ENCODE results near the gene CLEC16A. TPM values are rescaled to one million over a fixed set of nuclear protein-coding genes. Genes with fewer than 3 reads are reported as not detected.

The CLEC16A gene
- total RNA-seq, 1 donor from 2014 or later = 40.4 TPM

GRCh38 chr16:11187522-11188023, 243.2 kb downstream of the CLEC16A start:
- intact Hi-C loops (cut with micrococcal nuclease) = no loop called here

- intact Hi-C loops (cut with micrococcal nuclease) = no loop called here
Measured at GRCh38 chr16:11188801-11189740, 244.7 kb downstream of the CLEC16A start.

- intact Hi-C loops (cut with micrococcal nuclease) = loop anchor here (5.0 kb wide), 1 partner anchor 61 kb away; no protein-coding TSS in a partner anchor
Measured at GRCh38 chr16:11190588-11191560, 246.5 kb downstream of the CLEC16A start.

DNA sequence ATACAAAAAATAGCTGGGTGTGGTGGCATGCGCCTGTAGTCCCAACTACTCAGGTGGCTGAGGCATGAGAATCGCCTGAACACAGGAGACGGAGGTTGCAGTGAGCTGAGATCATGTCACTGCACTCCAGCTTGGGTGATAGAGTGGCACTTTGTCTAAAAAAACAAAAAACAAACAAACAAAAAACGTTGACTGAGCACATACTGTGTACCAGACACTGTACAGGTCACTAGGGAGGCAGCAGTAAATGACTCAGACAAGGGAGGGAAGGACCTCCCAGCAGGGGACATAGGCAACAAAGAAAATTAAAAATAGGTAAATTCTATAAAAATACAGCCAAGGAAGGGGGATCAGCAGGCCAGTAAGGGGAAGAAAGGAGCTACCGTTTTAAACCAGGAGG, 247.3 kb downstream of the CLEC16A start:
- intact Hi-C loops (cut with micrococcal nuclease) = loop anchor here (5.0 kb wide), 1 partner anchor 61 kb away; no protein-coding TSS in a partner anchor

DNA sequence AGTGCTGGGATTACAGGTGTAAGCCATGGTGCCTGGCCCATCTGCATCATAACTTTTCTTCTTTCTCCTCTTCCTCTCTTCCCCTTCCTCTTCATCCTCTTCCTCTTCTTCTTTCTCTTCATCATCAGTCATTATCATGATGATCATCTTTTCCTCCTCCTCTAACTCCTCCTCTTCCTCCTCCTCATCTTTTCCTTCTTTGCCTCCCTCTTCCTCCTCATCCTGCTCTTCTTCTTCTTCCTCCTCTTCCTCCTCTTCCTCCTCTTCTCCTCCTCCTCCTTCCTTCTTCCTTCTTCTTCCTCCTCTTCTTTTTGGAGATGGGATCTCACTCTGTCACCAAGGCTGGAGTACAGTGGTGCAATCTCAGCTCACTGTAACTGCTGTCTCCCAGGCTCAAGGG, 249.1 kb downstream of the CLEC16A start:
- intact Hi-C loops (cut with micrococcal nuclease) = loop anchor here (5.0 kb wide), 1 partner anchor 59 kb away; no protein-coding TSS in a partner anchor

GRCh38 chr16:11194913-11195312, 250.5 kb downstream of the CLEC16A start:
- intact Hi-C loops (cut with micrococcal nuclease) = loop anchor here (5.0 kb wide), 1 partner anchor 57 kb away; no protein-coding TSS in a partner anchor

DNA sequence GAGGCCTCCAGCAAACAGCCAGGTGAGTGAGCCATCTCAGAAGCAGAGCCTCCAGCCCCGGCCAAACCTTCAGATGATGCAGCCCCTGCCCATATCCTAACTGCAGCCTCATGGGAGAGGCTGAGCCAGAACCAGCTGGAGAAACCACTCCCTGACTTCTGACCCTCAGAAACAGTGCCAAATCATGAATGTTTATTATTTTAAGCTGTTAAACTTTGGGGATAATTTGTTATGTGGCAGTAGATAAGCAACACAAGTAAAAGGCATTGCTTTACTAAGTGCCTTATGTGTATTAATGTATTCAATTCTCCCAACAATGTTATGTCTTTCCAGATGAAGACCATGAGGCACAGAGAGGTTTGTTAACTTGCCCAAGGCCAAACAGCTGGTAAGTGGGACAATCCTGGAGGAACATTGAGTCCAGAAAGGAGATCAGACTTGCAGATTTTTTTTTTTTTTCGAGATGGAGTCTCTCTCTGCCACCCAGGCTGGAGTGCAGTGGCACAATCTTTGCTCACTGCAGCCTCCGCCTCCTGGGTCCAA, 252.0 kb downstream of the CLEC16A start:
- intact Hi-C loops (cut with micrococcal nuclease) = no loop called here

- intact Hi-C loops (cut with micrococcal nuclease) = no loop called here
Measured at GRCh38 chr16:11198375-11198774, 254.0 kb downstream of the CLEC16A start.

DNA sequence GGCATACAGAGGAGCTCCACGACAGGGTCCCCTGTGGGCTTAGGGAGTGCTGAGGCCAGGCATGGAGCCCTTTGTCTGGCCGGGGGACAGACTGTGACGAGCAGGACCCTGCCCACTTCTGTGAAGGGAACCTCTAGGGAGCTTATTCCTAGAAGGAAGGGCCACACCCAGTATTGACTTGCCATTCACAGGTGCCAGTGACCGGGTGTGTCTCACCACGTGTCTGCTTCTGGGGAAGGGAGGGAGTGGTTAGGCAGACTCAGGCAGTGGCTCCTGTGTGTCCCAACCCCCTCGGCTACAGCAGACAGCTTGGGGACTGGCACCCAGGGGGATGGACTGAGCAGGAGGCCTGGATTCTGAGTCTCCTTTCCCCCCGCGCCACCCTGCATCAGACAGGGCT, 254.5 kb downstream of the CLEC16A start:
- intact Hi-C loops (cut with micrococcal nuclease) = no loop called here

DNA sequence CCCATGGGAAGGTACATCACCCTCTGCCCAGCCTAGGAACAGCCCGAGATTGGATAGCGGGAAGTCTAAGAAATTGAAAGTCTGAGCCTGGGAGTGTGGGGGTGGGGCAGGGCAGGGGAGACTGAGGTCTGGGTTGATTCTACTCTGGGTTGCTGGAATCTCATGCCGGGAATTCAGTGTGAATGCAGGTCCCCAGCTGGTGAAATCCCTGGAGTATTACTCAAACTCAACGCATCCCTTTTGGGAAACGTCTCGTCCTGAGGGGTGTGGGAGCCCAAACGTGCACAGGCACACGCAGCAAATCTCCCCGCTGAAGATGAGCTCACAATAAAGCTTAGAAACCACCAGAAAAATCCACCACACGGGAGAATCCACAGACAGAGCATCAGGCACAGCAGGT, 256.2 kb downstream of the CLEC16A start:
- intact Hi-C loops (cut with micrococcal nuclease) = no loop called here

- intact Hi-C loops (cut with micrococcal nuclease) = no loop called here
Measured at GRCh38 chr16:11201498-11202259, 257.3 kb downstream of the CLEC16A start.

DNA sequence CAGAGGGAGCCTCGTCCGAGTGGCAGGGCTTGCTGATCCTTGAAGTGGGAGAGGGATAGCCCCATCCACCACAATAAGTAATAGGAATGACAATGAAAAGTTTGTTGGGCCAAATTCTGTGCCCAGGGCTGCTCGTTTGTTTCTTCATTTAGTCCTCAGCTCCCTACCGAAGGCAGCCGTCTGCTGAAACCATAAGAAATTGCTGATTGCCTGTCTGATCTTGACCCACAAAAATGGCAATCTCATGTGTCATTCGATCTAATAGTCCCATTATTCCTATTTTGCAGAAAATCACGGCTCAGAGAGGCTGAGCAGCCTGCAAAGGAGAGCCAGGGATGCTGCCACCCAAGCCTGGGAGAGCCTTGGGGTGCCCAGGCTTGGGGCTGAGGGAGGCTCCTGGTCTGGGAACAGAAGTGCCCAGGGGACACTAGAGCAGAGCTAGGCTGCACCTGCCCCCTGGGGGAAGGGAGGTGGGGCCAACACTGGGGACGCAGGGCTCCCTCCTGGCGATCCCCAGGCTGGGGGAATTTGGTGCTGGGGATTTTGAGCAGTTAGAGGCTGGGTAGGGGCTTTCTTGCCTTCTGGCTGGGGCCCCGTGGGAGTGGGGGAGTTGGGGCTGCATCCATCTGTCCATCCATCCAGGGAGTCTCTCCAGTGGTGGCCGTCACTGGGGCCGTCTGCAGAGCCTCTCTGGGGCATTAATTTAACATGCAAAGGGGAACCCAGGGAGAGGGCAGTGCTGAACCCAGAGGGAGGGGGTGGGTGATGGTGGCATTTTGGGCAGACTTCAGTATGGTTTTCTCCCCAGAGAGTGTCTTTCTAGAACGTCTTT, 258.1 kb downstream of the CLEC16A start:
- intact Hi-C loops (cut with micrococcal nuclease) = no loop called here

DNA sequence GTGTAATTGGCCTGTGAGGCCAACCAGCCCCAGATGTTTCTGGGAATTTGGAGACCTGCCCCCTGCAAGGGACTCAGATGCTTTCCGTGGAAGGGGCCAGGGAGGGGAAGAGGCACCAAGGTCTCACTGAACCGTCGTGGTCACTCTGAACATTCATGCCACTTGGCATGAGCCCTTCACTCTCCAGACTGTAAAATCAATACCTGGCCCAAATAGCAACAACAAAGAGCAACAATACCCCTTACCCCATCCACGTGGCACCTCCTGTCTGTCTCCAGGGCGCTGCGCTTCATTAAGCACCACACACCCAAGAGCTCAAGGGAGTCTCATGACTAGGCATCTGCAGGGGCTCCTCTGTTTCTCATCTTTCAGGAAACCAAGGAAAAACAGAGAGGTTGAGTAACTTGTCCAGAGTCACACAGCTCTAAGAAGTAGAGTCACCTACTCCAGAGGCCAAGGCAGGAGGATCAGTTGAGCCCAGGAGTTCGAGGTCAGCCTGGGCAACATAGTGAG, 258.8 kb downstream of the CLEC16A start:
- intact Hi-C loops (cut with micrococcal nuclease) = no loop called here

GRCh38 chr16:11204513-11205047, 260.2 kb downstream of the CLEC16A start:
- intact Hi-C loops (cut with micrococcal nuclease) = no loop called here

GRCh38 chr16:11205065-11205699, 260.8 kb downstream of the CLEC16A start:
- intact Hi-C loops (cut with micrococcal nuclease) = no loop called here

GRCh38 chr16:11205754-11206581, 261.6 kb downstream of the CLEC16A start:
- intact Hi-C loops (cut with micrococcal nuclease) = loop anchor here (1.0 kb wide), 1 partner anchor 19 kb away; no protein-coding TSS in a partner anchor

- intact Hi-C loops (cut with micrococcal nuclease) = no loop called here
Measured at GRCh38 chr16:11207646-11208045, 263.3 kb downstream of the CLEC16A start.
